Calu3 (cell line): ENCODE data around the gene EMC9. TPM values are rescaled to one million over a fixed set of nuclear protein-coding genes. Genes with fewer than 3 reads are reported as not detected.

ENCODE experiments used
- BruUV-seq: library from RNA; stranded (reverse); fragments of 400-500 nt; replicated peaks from 2 replicates; lab custom pipeline; 2021; lab: Mats Ljungman, UMichigan
- CTCF ChIA-PET: fragments of 300-600 bp; sonication (Branson Sonifier 250); formaldehyde crosslinking; loops from one replicate; lab custom pipeline; 2022; ENCODE audit warnings: antibody characterized with exemption; lab: Charles Lee
- DNase-seq: peaks from one replicate; pipeline ENCODE4 v3.0.0; 2022
- H3K27ac Mint-ChIP-seq: one replicate; pipeline ENCODE4 v1.8.0; 2022; ENCODE audit warnings: mixed read lengths; ENCODE audit not compliant: unreplicated experiment
- H3K27me3 Mint-ChIP-seq: one replicate; pipeline ENCODE4 v1.8.0; 2022; ENCODE audit warnings: mixed read lengths; ENCODE audit not compliant: unreplicated experiment
- H3K36me3 Mint-ChIP-seq: one replicate; pipeline ENCODE4 v1.8.0; 2022; ENCODE audit warnings: mild to moderate bottlenecking, moderate library complexity, mixed read lengths; ENCODE audit not compliant: insufficient read depth, unreplicated experiment
- H3K4me1 Mint-ChIP-seq: one replicate; pipeline ENCODE4 v1.8.0; 2022; ENCODE audit warnings: mild to moderate bottlenecking, low read depth, mixed read lengths; ENCODE audit not compliant: unreplicated experiment
- H3K4me3 Mint-ChIP-seq: one replicate; pipeline ENCODE4 v1.8.0; 2022; ENCODE audit warnings: mild to moderate bottlenecking, low read depth, moderate library complexity, mixed read lengths; ENCODE audit not compliant: unreplicated experiment
- H3K9me3 Mint-ChIP-seq: one replicate; pipeline ENCODE4 v1.8.0; 2022; ENCODE audit warnings: low read depth, mixed read lengths; ENCODE audit not compliant: unreplicated experiment
- intact Hi-C: fragments of 100-400 bp; cut with micrococcal nuclease; formaldehyde crosslinking; loops from one replicate; pipeline ENCODE4 v1.10.0; 2022; ENCODE audit not compliant: unreplicated experiment
- total RNA-seq: library from RNA; stranded (reverse); gene quantifications from 2 replicates; pipeline ENCODE4 v1.2.3, GENCODE V29; 2022
- TF ChIP-seq, protein P1 (sequence below): fragments of 200-600 bp; IDR thresholded peaks from one replicate; pipeline ENCODE4 v1.8.0; 2022; ENCODE audit warnings: antibody characterized with exemption; ENCODE audit not compliant: unreplicated experiment

The EMC9 gene
- total RNA-seq, 1 experiment from 2014 or later = 38.0 TPM

DNA sequence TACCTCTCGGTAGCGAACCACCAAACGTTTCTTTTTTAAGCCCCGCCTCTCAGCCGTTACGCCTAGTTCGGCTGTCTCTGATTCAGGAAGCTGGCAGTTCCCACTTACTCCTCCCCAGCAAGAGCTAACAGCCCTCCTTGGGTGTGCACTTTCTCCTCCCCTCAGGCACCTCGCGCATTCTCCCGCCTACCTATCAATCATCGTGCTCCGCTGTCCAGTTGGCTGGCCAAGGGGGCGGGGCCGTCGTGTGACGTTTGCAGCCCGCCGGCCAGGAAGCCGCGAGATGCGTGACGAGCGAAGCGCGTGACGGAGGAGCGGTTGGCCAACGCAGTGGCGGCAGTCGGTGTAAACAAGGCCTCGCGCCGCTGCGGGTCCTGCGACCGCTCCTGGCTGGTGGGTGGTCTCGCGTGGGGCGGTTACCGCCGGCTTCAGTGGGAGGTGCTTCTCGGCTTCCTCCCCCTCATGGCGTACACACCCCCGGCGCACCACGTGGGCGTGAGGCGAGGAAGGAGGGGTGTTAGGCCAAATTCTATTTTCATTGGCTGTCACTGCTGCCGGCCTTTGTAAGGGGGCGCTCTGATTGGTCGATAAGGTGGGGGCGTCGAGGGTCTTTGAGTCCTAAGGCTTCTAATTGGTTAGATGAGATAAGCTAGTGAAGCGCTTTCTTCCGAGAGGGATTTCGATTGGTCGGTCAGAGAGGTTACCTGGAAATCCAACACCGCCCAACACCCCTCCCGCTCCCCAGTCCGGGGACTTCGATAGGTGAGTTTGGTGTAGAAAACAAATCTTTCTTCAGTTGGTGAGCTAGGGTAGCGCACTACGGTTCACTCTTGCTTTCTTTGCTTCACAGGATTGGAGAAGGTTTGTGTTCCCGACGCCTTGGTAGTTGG, 26.6 kb downstream of the EMC9 start, which contains the start of the genes DCAF11 and NRL:
Gene DCAF11, plus strand, starts transcription at position 246 of the 890 bp plus-strand sequence. CDS start 818 bp downstream, outside the sequence.
Gene NRL, minus strand, starts transcription at position 418 of the 890 bp plus-strand sequence. CDS start 32,101 bp downstream, outside the sequence.
- TF ChIP-seq, protein P1, sequence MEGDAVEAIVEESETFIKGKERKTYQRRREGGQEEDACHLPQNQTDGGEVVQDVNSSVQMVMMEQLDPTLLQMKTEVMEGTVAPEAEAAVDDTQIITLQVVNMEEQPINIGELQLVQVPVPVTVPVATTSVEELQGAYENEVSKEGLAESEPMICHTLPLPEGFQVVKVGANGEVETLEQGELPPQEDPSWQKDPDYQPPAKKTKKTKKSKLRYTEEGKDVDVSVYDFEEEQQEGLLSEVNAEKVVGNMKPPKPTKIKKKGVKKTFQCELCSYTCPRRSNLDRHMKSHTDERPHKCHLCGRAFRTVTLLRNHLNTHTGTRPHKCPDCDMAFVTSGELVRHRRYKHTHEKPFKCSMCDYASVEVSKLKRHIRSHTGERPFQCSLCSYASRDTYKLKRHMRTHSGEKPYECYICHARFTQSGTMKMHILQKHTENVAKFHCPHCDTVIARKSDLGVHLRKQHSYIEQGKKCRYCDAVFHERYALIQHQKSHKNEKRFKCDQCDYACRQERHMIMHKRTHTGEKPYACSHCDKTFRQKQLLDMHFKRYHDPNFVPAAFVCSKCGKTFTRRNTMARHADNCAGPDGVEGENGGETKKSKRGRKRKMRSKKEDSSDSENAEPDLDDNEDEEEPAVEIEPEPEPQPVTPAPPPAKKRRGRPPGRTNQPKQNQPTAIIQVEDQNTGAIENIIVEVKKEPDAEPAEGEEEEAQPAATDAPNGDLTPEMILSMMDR = no peak
- H3K36me3 Mint-ChIP-seq = peaks cover 47% of the 10 kb centered on the region
- peak within 1 kb of the TSS; percentile 98 for H3K27ac Mint-ChIP-seq
- H3K4me3 Mint-ChIP-seq = peak within 1 kb of the TSS; percentile 82
- H3K9me3 Mint-ChIP-seq = no peaks in the 10 kb centered on the region
- intact Hi-C loops = loop anchor here (2.0 kb wide), 2 partner anchors 26 to 46 kb away; partner anchors contain the start of genes EMC9 and IRF9
- CTCF ChIA-PET = interaction anchor here (0.9 to 3.2 kb wide), 9 partner anchors 21 to 56 kb away, joined by 3 to 23 read pairs (median 8); partner anchors contain the start of genes EMC9, IRF9, PCK2 and PSME1
- BruUV-seq = no TSS peak
- peak; percentile 98 for DNase-seq
- no peaks in the 10 kb centered on the region for H3K27me3 Mint-ChIP-seq
- H3K4me1 Mint-ChIP-seq = peaks cover 19% of the 10 kb centered on the region

DNA sequence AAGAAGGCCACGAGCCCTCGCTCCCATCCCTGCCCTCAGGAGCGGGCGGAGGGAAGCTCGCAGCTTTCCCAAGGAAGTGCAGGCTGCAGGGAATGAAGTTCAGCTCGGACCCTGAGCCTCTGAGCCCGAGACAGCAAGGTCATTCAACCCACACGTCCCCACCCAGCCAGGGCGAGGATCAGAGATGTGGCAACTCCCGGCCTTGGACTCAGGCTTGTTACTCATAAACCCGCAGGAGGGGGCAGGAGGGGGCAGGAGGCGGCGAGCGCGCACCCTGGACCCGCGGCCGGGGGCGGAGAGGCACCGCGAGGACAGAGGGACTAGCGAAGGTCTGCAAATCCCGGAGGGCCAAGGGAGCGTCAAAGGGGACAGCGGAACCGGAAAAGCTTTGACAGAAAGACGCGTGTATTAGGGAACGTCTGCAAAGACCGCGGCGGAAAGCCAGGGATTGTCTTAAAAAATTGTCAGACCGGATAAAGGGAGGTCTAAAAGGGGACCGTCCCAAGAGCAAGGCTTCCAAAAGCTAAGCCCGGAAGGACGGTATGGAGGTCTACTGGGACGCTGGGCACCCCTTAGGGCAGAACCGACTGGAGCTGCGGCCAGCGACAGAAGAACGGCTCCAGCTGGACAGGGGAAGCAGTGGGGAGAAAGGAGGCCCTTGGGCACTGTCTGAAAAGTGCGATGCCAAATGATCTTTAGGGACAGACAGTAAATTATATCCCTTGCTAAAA, 27.4 kb downstream of the EMC9 start:
- peaks cover 39% of the 10 kb centered on the region for H3K36me3 Mint-ChIP-seq
- CTCF ChIA-PET = interaction anchor here (0.6 to 3.2 kb wide), 9 partner anchors 20 to 130 kb away, joined by 3 to 23 read pairs (median 8); partner anchors contain the start of genes IRF9, PCK2, PSME1 and PSME2
- H3K4me3 Mint-ChIP-seq = peak overlapping the region; percentile 82
- DNase-seq = peak; percentile 85
- no TSS peak for BruUV-seq
- no peaks in the 10 kb centered on the region for H3K9me3 Mint-ChIP-seq
- H3K27me3 Mint-ChIP-seq = no peaks in the 10 kb centered on the region
- H3K27ac Mint-ChIP-seq = peak overlapping the region; percentile 98
- intact Hi-C loops = loop anchor here (2.0 kb wide), 2 partner anchors 27 to 47 kb away; partner anchors contain the start of genes EMC9 and IRF9
- TF ChIP-seq, protein P1 = no peak
- peaks cover 20% of the 10 kb centered on the region for H3K4me1 Mint-ChIP-seq

DNA sequence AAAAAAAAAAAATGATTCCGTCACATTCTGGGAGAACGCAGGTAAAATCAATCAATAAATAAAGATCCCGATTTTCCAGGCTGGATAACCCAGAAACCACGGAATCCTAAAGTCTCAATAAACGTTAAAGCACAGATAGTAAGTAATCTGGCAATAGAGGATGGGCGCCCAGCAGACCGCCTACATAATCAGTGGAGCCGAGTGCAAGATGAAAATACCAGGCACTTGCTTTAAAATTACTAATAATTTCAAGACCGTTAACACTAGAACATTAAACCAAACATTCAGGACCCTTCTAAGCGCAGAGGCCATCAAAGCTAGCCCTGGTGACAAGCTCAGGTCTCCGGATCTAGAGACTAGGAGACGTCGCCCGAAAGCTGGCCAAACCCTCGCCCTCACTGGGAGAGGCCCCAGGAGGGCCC, 28.0 kb downstream of the EMC9 start:
- intact Hi-C loops = no loop called here
- TSS peak; percentile 63 for BruUV-seq
- TF ChIP-seq, protein P1 = no peak
- CTCF ChIA-PET = interaction anchor here (1.5 to 3.2 kb wide), 5 partner anchors 19 to 48 kb away, joined by 4 to 23 read pairs (median 14); partner anchors contain the start of genes IRF9, PCK2, PSME1 and PSME2
- Mint-ChIP-seq H3K4me3 (peak overlapping the region; percentile 82), H3K36me3 (peaks cover 34% of the 10 kb centered on the region), H3K27ac (peak overlapping the region; percentile 98), H3K27me3 (no peaks in the 10 kb centered on the region), H3K9me3 (no peaks in the 10 kb centered on the region), H3K4me1 (peaks cover 24% of the 10 kb centered on the region)
- DNase-seq = no peak

DNA sequence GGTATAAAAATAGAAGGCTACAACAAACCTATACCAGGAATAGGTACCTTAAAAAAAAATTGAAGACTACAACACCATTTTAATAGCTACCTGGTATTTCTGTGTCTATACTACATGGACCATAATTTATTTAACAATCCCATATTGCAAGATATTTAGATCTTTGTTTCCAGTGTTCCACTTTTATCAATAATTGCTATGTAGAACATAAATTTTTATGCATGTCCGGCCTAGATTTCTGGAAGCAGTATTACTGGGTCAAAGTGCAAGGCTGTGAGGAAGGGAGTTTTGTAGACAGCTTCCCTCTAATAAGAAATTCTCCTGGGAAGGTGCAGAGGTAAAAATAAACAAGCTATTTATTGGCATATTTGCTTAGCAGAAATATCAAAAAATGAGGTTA, 30.9 kb downstream of the EMC9 start:
- CTCF ChIA-PET = interaction anchor here (1.1 to 3.6 kb wide), 5 partner anchors 17 to 53 kb away, joined by 3 to 64 read pairs (median 6); partner anchors contain the start of genes EMC9, IRF9, PCK2 and PSME1
- intact Hi-C loops = no loop called here
- BruUV-seq = no TSS peak

More for the DNA sequence above, 30.9 kb downstream of the EMC9 start:
- H3K36me3 Mint-ChIP-seq = peaks cover 22% of the 10 kb centered on the region
- no peaks in the 10 kb centered on the region for H3K9me3 Mint-ChIP-seq
- TF ChIP-seq, protein P1 = no peak
- H3K27ac Mint-ChIP-seq = no peak overlapping the region
- H3K4me1 Mint-ChIP-seq = peaks cover 9% of the 10 kb centered on the region
- H3K4me3 Mint-ChIP-seq = no peak overlapping the region
- H3K27me3 Mint-ChIP-seq = no peaks in the 10 kb centered on the region
- no peak for DNase-seq
